Tibial artery (tissue), 4 donors: Measurements from ENCODE around the gene TMEM171.

Source experiments
- DNase-seq, 2 donors: peaks; one replicate each; pipeline ENCODE4 v3.0.0-alpha.2; 2019
- H3K27ac ChIP-seq, 2 donors: fragments of 200-600 bp; sonication (generic) in 1 of 2; 1 replicate in 1 of 2; 2 replicates in 1 of 2; pipeline ENCODE4 v1.5.1; 2018 to 2019; ENCODE audit warnings: mild to moderate bottlenecking in 1 of 2
- H3K27me3 ChIP-seq, 2 donors: fragments of 200-600 bp; sonication (generic) in 1 of 2; one replicate each; pipeline versions ENCODE4 v1.5.1 to v1.6.0; 2016 to 2019
- H3K36me3 ChIP-seq, 3 donors: fragments of 200-600 bp; sonication (generic) in 2 of 3; one replicate each; pipeline ENCODE4 v1.5.1; 2016 to 2019; ENCODE audit warnings: mild to moderate bottlenecking in 2 of 3
- H3K4me1 ChIP-seq, 4 donors: fragments of 200-600 bp; sonication (generic) in 2 of 4; 1 replicate in 3 of 4; 2 replicates in 1 of 4; pipeline ENCODE4 v1.5.1; 2016 to 2019
- H3K4me3 ChIP-seq, 2 donors: fragments of 200-600 bp; sonication (generic) in 1 of 2; 1 replicate in 1 of 2; 2 replicates in 1 of 2; pipeline ENCODE4 v1.5.1; 2018 to 2019; ENCODE audit warnings: mild to moderate bottlenecking in 2 of 2
- H3K9me3 ChIP-seq, 3 donors: fragments of 200-600 bp; sonication (generic) in 1 of 3; one replicate each; pipeline ENCODE4 v1.5.1; 2016 to 2019
- CTCF ChIP-seq, 2 experiments: fragments of 200-600 bp in 1 of 2; fragments of 450-650 bp in 1 of 2; IDR thresholded peaks; one replicate each; pipeline ENCODE4 v1.5.1; 2017 to 2019; ENCODE audit warnings: antibody characterized with exemption in 2 of 2, mild to moderate bottlenecking in 1 of 2, moderate library complexity in 1 of 2
- intact Hi-C: fragments of 100-400 bp; cut with DNase I; formaldehyde crosslinking; loops from one replicate; pipeline ENCODE4 v1.15.0; 2023; ENCODE audit warnings: low total_unique reads

TMEM171 gene

GRCh38 chr5:73157414-73158303 lies 37.3 kb downstream of the TMEM171 start:
- Histone ChIP-seq H3K27me3 (peaks cover 0 to 3% of the 10 kb centered on the region in 2 donors), H3K36me3 (no peaks in the 10 kb centered on the region), H3K4me3 (no peak overlapping the region), H3K27ac (no peak overlapping the region), H3K9me3 (no peaks in the 10 kb centered on the region), H3K4me1 (no peaks in the 10 kb centered on the region)
- TF ChIP-seq CTCF (IDR thresholded peaks at IDR 0.05), result no peak
- intact Hi-C loops, result no loop called here
- no peak for DNase-seq

GRCh38 chr5:73158313-73158712 lies 37.9 kb downstream of the TMEM171 start:
- DNase-seq, result no peak
- H3K27ac ChIP-seq, result no peak overlapping the region
- no peaks in the 10 kb centered on the region for H3K4me1 ChIP-seq
- H3K36me3 ChIP-seq, result no peaks in the 10 kb centered on the region
- TF ChIP-seq CTCF (IDR thresholded peaks at IDR 0.05), result no peak
- H3K9me3 ChIP-seq, result no peaks in the 10 kb centered on the region
- H3K4me3 ChIP-seq, result no peak overlapping the region
- intact Hi-C loops, result no loop called here
- peaks cover 0 to 3% of the 10 kb centered on the region in 2 donors for H3K27me3 ChIP-seq

GRCh38 chr5:73160239-73160671 lies 39.9 kb downstream of the TMEM171 start:
- H3K27ac ChIP-seq, result no peak overlapping the region
- no peaks in the 10 kb centered on the region for H3K9me3 ChIP-seq
- H3K27me3 ChIP-seq, result peaks cover 0 to 8% of the 10 kb centered on the region in 2 donors
- intact Hi-C loops, result no loop called here
- TF ChIP-seq CTCF (IDR thresholded peaks at IDR 0.05), result no peak
- no peaks in the 10 kb centered on the region for H3K4me1 ChIP-seq
- no peak overlapping the region for H3K4me3 ChIP-seq
- no peak for DNase-seq
- H3K36me3 ChIP-seq, result no peaks in the 10 kb centered on the region

GRCh38 chr5:73170522-73170921 lies 50.1 kb downstream of the TMEM171 start:
- no peak for TF ChIP-seq CTCF (IDR thresholded peaks at IDR 0.05)
- Histone ChIP-seq H3K27ac (no peak overlapping the region), H3K9me3 (no peaks in the 10 kb centered on the region), H3K27me3 (peaks cover 0 to 7% of the 10 kb centered on the region in 2 donors), H3K4me3 (no peak overlapping the region), H3K4me1 (no peaks in the 10 kb centered on the region), H3K36me3 (no peaks in the 10 kb centered on the region)
- intact Hi-C loops, result no loop called here
- no peak for DNase-seq

- H3K4me3 ChIP-seq, result no peak overlapping the region
- intact Hi-C loops, result no loop called here
Observed at GRCh38 chr5:73171495-73171894, 51.1 kb downstream of the TMEM171 start.

More at GRCh38 chr5:73171495-73171894, 51.1 kb downstream of the TMEM171 start:
- no peak for DNase-seq
- Histone ChIP-seq H3K27me3 (peaks cover 0 to 11% of the 10 kb centered on the region in 2 donors), H3K9me3 (no peaks in the 10 kb centered on the region), H3K27ac (no peak overlapping the region), H3K36me3 (no peaks in the 10 kb centered on the region), H3K4me1 (no peaks in the 10 kb centered on the region)
- no peak for TF ChIP-seq CTCF (IDR thresholded peaks at IDR 0.05)
